Measurements from ENCODE around the gene CAPN13.

The CAPN13 gene

GRCh38 chr2:30800159-30800558 is 7.1 kb downstream of the CAPN13 start:
- no peak for TF ChIP-seq CTCF (IDR thresholded peaks at IDR 0.05)

DNA sequence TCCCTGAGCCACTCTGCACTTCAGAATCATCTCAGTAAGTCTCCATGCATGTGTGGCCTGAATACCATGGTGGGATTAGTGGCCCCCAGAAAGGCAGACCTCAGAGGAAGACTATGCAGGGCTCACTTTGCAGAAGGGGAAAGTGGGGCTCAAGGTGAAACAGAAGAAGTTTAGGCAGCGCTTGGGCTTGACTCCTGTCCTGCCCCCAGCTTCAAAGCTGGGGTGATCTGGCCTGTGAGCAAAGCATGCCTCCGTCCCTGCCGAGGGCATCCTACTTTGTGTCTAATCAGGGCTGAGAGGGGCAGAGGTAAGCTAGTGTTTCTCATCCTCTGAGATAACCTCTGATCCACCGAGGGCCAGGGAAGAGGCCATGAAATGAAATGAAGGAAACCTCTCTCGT is 7.9 kb downstream of the CAPN13 start:
- no peak for TF ChIP-seq CTCF (IDR thresholded peaks at IDR 0.05)

DNA sequence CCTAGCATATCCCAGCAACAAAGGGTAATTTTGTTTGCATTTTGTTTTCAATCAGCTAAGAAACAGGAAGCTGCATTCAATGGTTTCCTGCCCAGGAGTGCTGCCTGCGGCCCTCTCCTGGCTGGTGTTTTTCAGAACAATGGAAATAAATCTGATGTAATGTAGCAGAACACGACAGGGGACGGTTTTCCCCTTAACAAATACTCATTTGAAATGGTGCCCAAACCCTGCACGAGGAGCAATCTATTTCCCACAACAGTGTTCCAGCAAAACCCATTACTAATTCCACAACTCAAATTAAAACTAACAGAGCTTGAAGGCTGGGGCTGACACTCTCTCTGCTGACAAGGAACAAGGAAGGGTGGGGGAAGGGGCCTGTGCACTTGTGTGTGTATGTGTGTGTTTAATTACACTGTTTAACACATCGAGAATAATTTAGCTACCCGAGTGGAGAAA is 8.7 kb downstream of the CAPN13 start:
- TF ChIP-seq CTCF (IDR thresholded peaks at IDR 0.05): no peak

GRCh38 chr2:30797381-30798015 is 9.7 kb downstream of the CAPN13 start:
- TF ChIP-seq CTCF (IDR thresholded peaks at IDR 0.05): no peak

- TF ChIP-seq CTCF (IDR thresholded peaks at IDR 0.05): no peak
Measured at GRCh38 chr2:30796699-30797098, 10.5 kb downstream of the CAPN13 start.

- no peak for TF ChIP-seq CTCF (IDR thresholded peaks at IDR 0.05)
Measured at GRCh38 chr2:30792521-30792920, 14.7 kb downstream of the CAPN13 start.

DNA sequence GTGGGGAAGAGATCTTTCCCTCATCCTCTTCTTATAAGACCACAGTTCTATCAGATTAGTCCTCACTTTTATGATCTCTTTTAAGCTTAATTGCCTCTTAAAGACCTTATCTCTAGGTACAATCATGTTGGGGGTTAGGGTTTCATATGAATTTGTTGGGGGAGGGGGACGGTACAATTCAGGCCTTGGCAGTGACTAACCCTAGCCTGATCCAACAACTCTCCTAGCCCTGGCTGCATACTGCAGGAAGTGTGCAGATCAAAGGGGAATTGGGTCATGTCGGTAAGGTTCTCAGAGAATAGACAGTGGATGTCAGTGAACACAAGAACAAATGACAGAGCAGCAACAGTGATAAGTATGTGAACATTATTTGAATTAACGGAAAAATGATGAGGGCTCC is 16.4 kb downstream of the CAPN13 start:
- TF ChIP-seq CTCF (IDR thresholded peaks at IDR 0.05): no peak

- TF ChIP-seq CTCF (IDR thresholded peaks at IDR 0.05): no peak
Measured at GRCh38 chr2:30789670-30790210, 17.5 kb downstream of the CAPN13 start.

Data from LNCAP (cell line).